LNCAP (cell line): Measurements from ENCODE around the gene TFF2.

Experiments used
- CTCF ChIP-seq: fragments of 450-650 bp; IDR thresholded peaks from 2 replicates; pipeline ENCODE4 v1.5.1; 2017; ENCODE audit warnings: mild to moderate bottlenecking

Gene TFF2

GRCh38 chr21:42340187-42341050 is 10.4 kb downstream of the TFF2 start:
- TF ChIP-seq CTCF = no peak

- no peak for TF ChIP-seq CTCF
Observed at GRCh38 chr21:42338729-42339715, 11.8 kb downstream of the TFF2 start.

GRCh38 chr21:42337830-42338728 is 12.7 kb downstream of the TFF2 start:
- TF ChIP-seq CTCF = peak; percentile 74

GRCh38 chr21:42337276-42337675 is 13.5 kb downstream of the TFF2 start:
- TF ChIP-seq CTCF = no peak

GRCh38 chr21:42336054-42336453 is 14.7 kb downstream of the TFF2 start:
- TF ChIP-seq CTCF = no peak

- no peak for TF ChIP-seq CTCF
Observed at GRCh38 chr21:42332557-42333317, 18.1 kb downstream of the TFF2 start.
